Tibial nerve (tissue), 4 donors: Measurements from ENCODE around the gene FAM135A. TPM values are rescaled to one million over a fixed set of nuclear protein-coding genes. Genes with fewer than 3 reads are reported as not detected.
A peak's percentile ranks its signal among the peaks of the same experiment; 100 is the strongest.
"Not testable (repeated sequence)": the region's sequence is repeated elsewhere in the genome, so short reads cannot be mapped to it uniquely, and the experiment has no call there.

Experiments used
- DNase-seq, 2 donors: peaks; one replicate each; pipeline ENCODE4 v3.0.0-alpha.2; 2019; ENCODE audit warnings: low spot score in 2 of 2
- H3K27ac ChIP-seq, 4 donors: fragments of 200-600 bp; sonication (generic) in 3 of 4; one replicate each; pipeline ENCODE4 v1.5.1; 2017 to 2019; ENCODE audit warnings: mild to moderate bottlenecking in 1 of 4
- H3K27me3 ChIP-seq, 2 donors: fragments of 200-600 bp; sonication (generic) in 1 of 2; one replicate each; pipeline versions ENCODE4 v1.5.1 to v1.6.0; 2017 to 2019
- H3K36me3 ChIP-seq, 3 donors: fragments of 200-600 bp; sonication (generic); one replicate each; pipeline ENCODE4 v1.5.1; 2018 to 2019
- H3K4me1 ChIP-seq, 4 donors: fragments of 200-600 bp; sonication (generic) in 3 of 4; one replicate each; pipeline ENCODE4 v1.5.1; 2017 to 2019
- H3K4me3 ChIP-seq, 4 donors: fragments of 200-600 bp; sonication (generic) in 3 of 4; one replicate each; pipeline ENCODE4 v1.5.1; 2017 to 2019; ENCODE audit warnings: mild to moderate bottlenecking in 1 of 4, moderate library complexity in 1 of 4
- H3K9me3 ChIP-seq, 4 donors: fragments of 200-600 bp; sonication (generic) in 3 of 4; one replicate each; pipeline ENCODE4 v1.5.1; 2017 to 2019
- CTCF ChIP-seq, 5 experiments: fragments of 200-600 bp in 3 of 5; fragments of 450-650 bp in 2 of 5; sonication (generic) in 3 of 5; IDR thresholded peaks; one replicate each; pipeline ENCODE4 v1.5.1; 2016 to 2019; ENCODE audit warnings: antibody characterized with exemption in 5 of 5, mild to moderate bottlenecking in 3 of 5, moderate library complexity in 2 of 5
- EP300 ChIP-seq, 2 donors: sonication (generic); formaldehyde crosslinking; IDR thresholded peaks; one replicate each; pipeline ENCODE4 v1.6.1; 2017; ENCODE audit warnings: antibody characterized with exemption in 2 of 2, mild to moderate bottlenecking in 1 of 2
- POLR2A ChIP-seq, 2 donors: fragments of 450-650 bp; IDR thresholded peaks; one replicate each; pipeline ENCODE4 v1.6.1; 2017; ENCODE audit warnings: antibody characterized with exemption in 2 of 2, mild to moderate bottlenecking in 2 of 2, moderate library complexity in 2 of 2
- WGBS, 2 donors: methylation state at CpG; one replicate each; pipeline ENCODE4 v1.1.5; 2018; 5-methylcytosine and 5-hydroxymethylcytosine counted together
- total RNA-seq, 4 donors: library from RNA; depleted of rRNA; stranded (reverse); fragments of >200 nt; gene quantifications; one replicate each; pipeline ENCODE4 v1.1.0, GENCODE V29; 2016

The FAM135A gene
- total RNA-seq, 4 donors from 2014 or later = 23.7 to 30.8 (median 27.3) TPM

DNA sequence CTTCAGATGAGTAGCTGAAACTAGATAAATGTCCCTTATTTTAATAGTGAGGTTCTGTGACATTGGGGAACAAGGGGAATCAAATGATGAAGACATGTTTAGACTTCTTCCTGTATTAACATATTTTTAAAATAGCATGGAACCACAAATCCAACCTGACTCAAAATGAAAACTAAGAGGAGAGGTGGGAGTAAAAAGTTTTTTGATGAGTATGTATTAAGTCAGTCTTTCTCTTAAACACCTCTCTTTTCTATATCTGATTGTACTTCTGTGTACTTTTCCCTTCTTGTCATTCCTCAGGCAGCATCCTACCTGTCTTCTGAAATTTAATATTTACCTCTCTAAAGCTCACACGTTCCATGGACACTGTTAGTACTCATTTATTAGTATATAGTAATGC lies 144.7 kb downstream of the FAM135A start:
- TF ChIP-seq EP300 (IDR thresholded peaks at IDR 0.05) (no peak), POLR2A (IDR thresholded peaks at IDR 0.05) (no peak), CTCF (IDR thresholded peaks at IDR 0.05) (no peak)

DNA sequence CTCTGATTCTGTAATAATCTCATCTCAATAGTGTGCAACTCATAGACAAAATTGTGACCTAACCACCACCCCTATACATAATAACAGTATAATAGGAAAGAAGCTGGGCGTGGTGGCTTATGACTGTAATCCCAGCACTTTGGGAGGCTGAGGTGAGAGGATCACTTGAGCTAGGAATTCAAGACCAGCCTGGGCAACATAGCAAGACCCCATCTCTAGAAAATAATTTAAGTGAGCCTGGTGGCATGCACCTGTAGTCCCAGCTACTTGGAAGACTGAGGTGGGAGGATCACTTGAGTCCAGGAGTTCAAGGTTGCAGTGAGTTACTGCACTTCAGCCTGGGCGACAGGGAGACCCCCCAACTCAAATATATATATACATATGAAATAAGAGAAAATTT lies 149.1 kb downstream of the FAM135A start:
- H3K36me3 ChIP-seq = peaks cover 0 to 20% (median 0%) of the 10 kb centered on the region in 3 donors
- not testable (repeated sequence) for H3K9me3 ChIP-seq, DNase-seq, H3K27ac ChIP-seq, H3K4me3 ChIP-seq, H3K27me3 ChIP-seq, H3K4me1 ChIP-seq
- WGBS, 2 donors = 85 to 94% methylated on average over 2 of the region's 2 CpGs

More for the DNA sequence above, 144.7 kb downstream of the FAM135A start:
- DNase-seq = no peak
- Histone ChIP-seq H3K27ac (no peak overlapping the region), H3K27me3 (no peaks in the 10 kb centered on the region), H3K4me3 (no peak overlapping the region), H3K36me3 (peaks cover 0 to 26% (median 0%) of the 10 kb centered on the region in 3 donors), H3K4me1 (no peaks in the 10 kb centered on the region), H3K9me3 (no peaks in the 10 kb centered on the region)
- 92 to 94% methylated on average over 1 of the region's 1 CpG for WGBS, 2 donors

DNA sequence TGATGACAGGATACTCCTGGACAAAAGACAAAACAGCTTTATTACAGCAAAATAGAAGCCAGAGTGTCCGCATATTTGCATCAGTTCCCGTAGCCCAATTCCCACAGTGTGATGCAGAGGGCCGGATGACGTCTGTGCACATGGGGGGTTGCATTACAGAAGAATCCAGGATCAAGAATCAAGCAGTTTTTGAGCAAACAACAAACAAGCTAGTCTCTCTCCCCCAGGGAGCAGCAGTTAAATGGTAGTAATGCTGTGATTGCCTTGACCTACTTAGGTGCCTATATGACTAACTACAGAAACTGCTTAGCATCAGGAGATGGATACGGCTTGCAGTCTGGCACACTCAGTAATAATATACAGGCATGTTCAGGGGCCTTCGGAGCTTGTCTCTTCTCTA lies 150.2 kb downstream of the FAM135A start:
- no peaks in the 10 kb centered on the region for H3K27me3 ChIP-seq
- DNase-seq = no peak
- WGBS, 2 donors = 46 to 62% methylated on average over 6 of the region's 6 CpGs

GRCh38 chr6:70566751-70567382 lies 153.6 kb downstream of the FAM135A start, which contains the start of gene SDHAF4:
SDHAF4 (plus strand) TSS chr6:70566930; CDS start chr6:70566941, 11 bp downstream.
- WGBS, 2 donors = 1% methylated on average over 37 to 48 of the region's 49 CpGs
- no peaks in the 10 kb centered on the region for H3K27me3 ChIP-seq
- peak; percentile 86 to 89 for DNase-seq
- peaks cover 0 to 17% (median 3%) of the 10 kb centered on the region in 4 donors for H3K4me1 ChIP-seq
- peaks cover 0 to 20% (median 0%) of the 10 kb centered on the region in 3 donors for H3K36me3 ChIP-seq
- peak within 1 kb of the TSS; percentile 86 to 92 (median 90) for H3K27ac ChIP-seq
- peak within 1 kb of the TSS; percentile 72 to 88 (median 80) for H3K4me3 ChIP-seq
- TF ChIP-seq EP300 (IDR thresholded peaks at IDR 0.05) (peak in 1 of 2 donors; percentile 91), CTCF (IDR thresholded peaks at IDR 0.05) (peak in 2 of 5 experiments; percentile 11 to 26), POLR2A (IDR thresholded peaks at IDR 0.05) (peak; percentile 32 to 68)
- H3K9me3 ChIP-seq = no peaks in the 10 kb centered on the region

More for the DNA sequence above, 150.2 kb downstream of the FAM135A start:
- Histone ChIP-seq H3K4me3 (no peak overlapping the region), H3K36me3 (peaks cover 0 to 13% (median 0%) of the 10 kb centered on the region in 3 donors), H3K4me1 (peaks cover 0 to 17% (median 3%) of the 10 kb centered on the region in 4 donors), H3K27ac (no peak overlapping the region), H3K9me3 (no peaks in the 10 kb centered on the region)
- no peak for TF ChIP-seq EP300 (IDR thresholded peaks at IDR 0.05)
- no peak for TF ChIP-seq CTCF (IDR thresholded peaks at IDR 0.05)
- no peak for TF ChIP-seq POLR2A (IDR thresholded peaks at IDR 0.05)

DNA sequence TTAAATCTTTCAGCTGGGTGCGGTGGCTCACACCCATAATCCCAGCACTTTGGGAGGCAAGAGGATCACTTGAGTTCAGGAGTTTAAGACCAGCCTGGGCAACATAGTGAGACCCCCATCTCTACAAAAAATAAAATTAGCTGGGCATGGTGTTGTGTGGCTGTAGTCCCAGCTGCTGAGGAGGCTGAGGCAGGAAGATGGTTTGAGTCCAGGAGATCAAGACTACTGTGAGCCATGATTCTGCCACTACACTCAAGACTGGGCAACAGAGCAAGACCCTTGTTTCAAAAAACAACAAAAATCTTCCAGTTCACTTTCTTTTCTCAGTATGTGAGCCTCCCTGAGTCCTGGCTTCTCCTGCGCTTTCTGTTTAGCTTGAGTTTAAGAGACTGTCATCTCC lies 161.3 kb downstream of the FAM135A start:
- TF ChIP-seq EP300 (IDR thresholded peaks at IDR 0.05) (no peak), CTCF (IDR thresholded peaks at IDR 0.05) (no peak), POLR2A (IDR thresholded peaks at IDR 0.05) (no peak)
- Histone ChIP-seq H3K4me1 (no peaks in the 10 kb centered on the region), H3K4me3 (no peak overlapping the region), H3K27ac (no peak overlapping the region), H3K9me3 (no peaks in the 10 kb centered on the region), H3K36me3 (peaks cover 0 to 16% (median 0%) of the 10 kb centered on the region in 3 donors), H3K27me3 (no peaks in the 10 kb centered on the region)
- no peak for DNase-seq
- WGBS, 2 donors = 93 to 100% methylated on average over 2 of the region's 2 CpGs
